NOMO-1 treated with DMSO at 0.1 percent for 48 hours (cell line): ENCODE data around the gene WDR7.
A peak's percentile ranks its signal among the peaks of the same experiment; 100 is the strongest.
"Not testable (repeated sequence)": the region's sequence is repeated elsewhere in the genome, so short reads cannot be mapped to it uniquely, and the experiment has no call there.

Source experiments
- DNase-seq: peaks from one replicate; lab custom pipeline; 2025; ENCODE audit not compliant: unreplicated experiment; lab: John Stamatoyannopoulos, UW

WDR7 gene

DNA sequence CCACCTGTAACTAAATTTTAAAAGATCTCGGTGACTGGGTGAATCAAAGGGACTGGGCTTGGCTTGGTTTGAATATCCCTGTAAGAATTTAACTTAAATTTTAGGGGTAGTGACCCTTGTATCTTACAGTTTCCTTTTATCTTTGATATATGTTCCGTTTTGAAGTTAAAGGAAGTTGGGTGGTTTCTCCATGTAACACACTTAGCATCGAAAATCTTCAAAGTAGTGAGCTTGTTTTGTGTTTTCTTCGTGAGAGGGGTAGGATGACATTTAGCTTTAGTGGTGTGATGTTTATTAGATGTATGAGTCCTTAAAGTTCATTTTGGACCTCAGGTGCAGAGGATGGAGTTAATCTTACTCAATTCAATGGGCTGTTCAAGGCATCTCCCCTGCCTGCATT, 1.6 kb downstream of the WDR7 start:
- peak; percentile 34 for DNase-seq

DNA sequence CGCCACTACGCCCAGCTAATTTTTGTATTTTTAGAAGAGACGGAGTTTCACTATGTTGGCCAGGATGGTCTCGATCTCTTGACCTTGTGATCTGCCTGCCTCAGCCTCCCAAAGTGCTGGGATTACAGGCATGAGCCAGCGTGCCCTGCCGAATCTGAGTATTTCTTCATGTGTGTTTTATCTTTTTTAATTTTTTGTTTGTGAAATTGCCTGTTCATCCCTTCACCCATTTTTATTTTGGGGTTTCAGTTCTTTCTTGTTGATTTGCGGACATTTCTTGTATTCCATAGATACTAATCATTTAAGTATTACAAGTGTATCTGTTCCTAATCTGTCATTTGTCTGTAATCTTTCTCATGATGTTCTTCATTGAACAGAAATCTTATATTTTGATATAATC, 3.1 kb downstream of the WDR7 start:
- DNase-seq: not testable (repeated sequence)

DNA sequence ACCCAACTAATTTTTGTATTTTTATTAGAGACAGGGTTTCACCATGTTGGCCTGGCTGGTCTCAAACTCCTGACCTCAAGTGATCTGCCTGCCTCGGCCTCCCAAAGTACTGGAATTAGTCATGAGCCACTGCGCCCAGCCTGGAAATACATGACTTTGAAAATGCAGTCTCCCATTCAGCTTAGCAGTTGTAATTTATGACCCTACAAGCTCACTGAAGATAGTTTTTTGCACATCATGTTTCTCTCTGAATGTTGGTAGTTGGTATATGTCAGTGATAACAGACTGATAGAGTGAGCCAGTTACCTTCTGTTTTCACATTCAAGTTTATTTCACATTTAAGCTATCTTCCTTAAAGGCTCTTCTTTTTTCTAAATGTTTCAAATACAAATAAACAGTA, 7.1 kb downstream of the WDR7 start:
- DNase-seq: no peak

DNA sequence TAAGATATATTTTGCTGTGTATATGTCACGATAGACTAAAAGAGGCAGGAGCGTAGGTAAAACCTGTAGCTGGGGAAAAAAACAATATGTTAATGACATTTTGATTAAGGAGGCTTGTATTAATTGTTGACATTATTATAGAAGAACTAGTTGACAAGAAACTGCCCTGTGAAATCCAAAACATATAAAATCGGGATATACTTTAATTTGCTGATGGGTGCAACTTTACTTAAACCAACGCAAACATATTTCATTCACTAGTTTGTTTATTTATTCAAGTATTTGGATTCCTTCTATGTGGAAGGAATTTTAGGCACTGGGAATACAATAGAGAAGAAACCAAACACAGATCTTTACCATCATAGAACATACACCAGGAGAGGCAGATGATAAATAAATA, 8.0 kb downstream of the WDR7 start:
- DNase-seq: no peak

DNA sequence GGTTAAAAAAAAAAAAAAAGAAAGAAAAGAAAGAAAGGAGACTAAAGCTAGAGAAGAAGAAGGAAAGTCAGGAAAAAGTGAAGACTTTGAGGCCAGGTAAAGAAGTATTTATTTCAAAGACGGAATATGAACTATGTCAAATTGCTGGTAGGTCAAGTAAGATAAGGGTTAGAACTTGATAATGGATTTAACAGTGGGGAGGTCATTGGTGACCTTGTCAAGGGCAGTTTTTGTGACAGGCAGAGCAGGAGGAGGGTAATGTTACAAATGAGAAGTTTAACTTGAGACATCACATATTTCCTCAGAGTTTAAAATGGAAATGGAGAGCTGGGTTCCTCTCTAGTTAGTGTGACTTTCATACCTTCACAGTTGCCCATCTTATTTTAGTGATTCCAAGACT, 9.5 kb downstream of the WDR7 start:
- DNase-seq: no peak

DNA sequence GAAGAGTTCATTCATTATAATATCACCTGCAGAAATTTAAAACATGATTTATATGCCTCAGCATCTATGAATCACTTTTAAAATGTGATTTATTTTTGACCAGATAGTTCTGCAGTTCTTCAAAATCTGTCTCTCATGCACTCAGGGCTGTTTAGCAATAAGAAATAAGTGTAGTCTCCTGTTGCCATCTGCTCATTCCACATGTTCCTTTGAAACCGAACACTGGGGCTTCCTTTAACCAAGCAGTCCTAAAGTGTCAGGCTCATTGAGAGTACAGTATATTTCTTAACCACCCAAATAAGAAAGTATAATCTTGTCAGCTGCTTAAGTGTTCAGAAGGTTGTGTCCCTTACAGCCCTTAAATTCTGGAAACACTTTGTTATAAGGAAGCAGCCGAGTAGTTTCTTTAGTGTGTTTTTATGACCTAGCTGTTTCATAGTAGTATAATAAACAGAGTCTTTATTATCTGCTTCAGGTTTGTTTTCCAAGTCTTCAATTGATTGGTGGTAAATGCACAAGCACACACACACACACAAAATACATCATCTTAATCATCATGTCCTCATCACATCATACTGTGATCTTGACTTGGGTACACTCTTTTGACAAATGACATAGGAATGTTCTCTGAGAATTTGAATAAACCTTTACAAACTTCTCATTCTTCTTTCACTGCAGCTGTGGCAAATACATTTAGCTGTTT, 10.4 kb downstream of the WDR7 start:
- no peak for DNase-seq

DNA sequence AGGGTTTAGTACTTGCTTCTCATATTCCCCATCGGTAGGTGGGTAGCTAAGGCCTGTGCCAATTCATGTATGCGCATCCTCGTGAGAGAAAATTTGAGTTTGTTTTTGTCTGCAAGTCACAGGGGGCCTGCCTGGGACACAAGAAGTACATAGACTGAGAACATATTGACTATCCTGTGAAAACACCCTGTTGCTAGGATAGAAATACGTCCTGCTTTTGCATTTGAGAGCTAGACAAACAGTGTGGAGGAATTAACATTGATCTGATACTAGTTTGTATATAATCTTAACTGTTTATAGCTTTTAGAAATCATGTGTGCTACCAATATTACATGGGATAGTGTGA, 10.9 kb downstream of the WDR7 start:
- no peak for DNase-seq

DNA sequence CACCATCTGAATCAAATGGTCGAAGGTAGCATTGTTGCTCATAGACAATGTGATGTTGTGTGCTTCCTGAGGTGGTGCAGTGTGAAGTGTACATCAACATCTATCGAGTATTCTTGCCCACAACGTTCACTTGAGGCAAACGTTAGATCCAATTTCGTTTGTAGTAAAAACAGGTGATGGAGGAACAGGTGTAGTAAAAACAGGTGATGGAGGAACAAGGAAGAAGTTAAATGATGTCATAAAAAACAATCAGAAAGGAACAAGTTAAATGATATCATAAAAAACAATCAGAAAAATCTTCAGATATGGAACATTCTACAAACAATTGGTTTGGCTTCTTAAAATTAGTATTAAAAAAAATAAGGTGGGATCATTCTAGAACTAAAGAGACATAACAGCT, 11.3 kb downstream of the WDR7 start:
- no peak for DNase-seq

DNA sequence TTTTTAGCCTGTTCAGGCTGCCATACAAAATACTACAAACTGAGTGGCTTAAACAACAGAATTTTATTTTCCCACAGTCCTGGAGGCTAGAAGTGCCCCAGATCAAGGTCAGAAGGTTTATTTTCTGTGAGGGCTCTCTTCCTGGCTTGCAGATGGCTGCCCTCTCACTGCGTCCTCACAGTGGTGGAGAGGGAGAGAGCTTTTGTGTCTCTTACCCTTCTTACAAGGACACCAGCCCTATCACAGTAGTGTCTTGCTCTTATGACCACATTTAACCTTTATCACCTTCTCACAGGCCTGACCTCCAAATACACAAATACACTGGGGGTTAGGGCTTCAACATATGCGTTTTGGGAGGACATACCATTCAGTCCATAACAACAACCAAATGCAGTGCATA, 11.7 kb downstream of the WDR7 start:
- no peak for DNase-seq

DNA sequence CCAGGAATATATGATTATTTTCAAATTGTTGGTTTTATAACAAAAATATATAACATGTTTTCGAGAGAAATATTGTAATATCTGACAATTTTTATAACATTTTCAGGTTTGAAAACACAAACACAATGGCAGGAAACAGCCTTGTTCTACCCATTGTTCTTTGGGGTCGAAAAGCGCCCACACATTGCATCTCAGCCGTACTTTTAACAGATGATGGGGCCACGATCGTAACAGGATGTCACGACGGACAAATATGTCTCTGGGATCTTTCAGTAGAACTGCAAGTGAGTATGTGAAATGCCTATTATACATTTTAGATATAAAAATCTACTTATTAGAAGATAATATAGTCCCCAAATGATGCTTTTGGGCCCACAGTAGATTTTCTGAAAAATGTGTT, 21.2 kb downstream of the WDR7 start:
- no peak for DNase-seq

DNA sequence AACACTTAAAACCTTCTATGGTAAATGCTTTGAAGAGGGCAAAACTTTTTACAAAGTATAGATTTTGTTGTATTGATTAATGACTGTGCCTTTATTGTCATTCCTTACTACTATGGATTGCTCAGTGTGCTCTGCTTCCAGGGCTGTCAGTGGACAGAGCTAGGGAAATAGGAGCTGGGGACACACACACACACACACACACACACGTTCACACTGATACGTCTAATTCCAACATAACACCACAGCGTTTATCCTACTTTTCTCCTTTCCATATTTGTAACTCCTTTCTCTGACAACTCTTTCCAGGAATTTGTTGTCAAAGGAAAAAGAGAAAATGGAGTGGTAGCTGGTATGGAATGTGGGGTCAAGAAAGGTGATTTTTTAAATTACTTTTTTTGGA, 21.8 kb downstream of the WDR7 start:
- DNase-seq: no peak

DNA sequence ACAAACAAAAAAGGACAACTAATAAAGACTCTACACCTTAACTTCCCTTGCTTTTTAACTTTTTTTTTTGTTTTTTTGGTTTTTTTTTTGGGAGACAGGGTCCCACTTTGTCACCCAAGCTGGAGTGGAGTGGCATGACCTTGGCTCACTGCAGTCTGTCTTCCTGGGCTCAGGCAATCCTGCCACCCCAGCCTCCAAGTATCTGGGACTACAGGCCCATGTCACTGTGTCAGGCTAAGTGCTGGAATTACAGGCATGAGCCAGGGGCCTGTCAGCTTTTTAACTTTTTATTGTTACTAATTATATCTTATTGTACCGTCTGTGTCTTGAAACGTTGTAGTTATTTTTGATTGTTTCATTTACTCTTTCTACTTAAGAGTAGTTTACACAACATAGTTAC, 25.5 kb downstream of the WDR7 start:
- no peak for DNase-seq

DNA sequence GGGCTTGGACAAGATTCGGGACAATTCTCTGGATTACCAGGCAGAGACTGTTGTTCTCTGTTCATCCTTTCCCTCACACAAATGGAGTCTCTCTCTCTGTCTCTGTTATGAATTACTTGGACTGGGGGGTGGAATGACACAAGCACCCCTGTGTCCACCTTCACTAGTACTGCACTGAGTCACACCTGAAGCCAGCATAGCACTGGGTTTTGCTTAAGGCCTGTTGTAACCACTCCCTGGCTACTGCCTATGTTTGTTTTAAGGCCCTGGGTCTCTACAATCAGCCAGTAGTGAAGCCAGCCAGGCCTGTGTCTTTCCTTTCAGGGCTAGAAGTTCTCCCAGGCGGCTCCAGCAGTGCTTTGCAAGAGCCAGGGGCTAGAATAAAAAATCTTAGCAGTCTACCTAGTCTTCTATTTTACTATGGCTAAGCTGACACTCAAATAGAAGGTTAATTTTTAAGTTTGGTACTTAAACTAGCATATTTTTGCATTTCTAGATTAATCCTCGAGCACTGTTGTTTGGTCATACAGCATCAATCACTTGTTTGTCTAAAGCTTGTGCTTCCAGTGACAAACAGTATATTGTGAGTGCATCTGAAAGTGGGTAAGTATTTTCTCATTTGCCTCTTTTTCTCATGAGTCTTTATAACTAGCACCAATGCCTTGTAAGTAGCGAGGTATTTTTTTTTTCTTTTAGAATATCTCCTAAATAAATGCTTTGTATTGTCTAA, 27.8 kb downstream of the WDR7 start:
- DNase-seq: no peak

DNA sequence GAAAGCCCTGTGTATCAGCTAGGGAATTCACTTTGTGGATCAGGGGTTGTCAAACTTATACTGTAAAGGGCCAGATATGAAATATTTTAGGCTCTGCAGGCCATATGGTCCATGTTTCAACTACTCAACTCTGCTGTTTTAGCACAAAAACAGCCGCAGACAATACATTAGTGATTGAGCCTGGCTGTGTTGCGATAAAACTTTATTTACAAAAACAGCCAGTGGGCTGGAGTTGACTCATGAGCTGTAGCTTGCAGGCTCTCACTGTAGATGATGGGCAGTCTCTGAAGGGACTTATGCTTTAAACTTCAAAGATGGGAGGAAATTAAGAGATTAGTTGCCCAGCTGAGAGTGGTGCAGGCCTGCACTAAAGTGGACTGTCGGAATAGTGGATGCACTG, 33.1 kb downstream of the WDR7 start:
- DNase-seq: no peak

DNA sequence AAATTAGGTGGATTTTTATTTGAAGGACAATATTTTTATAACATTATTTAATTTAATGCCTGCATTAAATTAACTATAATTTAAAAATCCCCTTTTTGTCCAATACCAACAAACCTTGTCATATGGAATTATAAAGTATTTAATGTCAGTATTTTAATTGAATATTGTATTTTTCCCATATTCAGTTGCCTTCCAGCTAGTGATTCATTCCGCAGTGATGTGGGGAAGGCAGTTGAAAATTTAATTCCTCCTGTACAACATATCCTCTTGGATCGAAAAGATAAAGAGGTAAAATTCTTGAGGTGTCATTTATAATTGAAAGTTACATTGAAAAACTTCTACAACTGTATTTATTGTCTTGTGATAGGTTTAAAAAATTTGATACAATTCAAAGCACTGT, 40.4 kb downstream of the WDR7 start:
- no peak for DNase-seq

DNA sequence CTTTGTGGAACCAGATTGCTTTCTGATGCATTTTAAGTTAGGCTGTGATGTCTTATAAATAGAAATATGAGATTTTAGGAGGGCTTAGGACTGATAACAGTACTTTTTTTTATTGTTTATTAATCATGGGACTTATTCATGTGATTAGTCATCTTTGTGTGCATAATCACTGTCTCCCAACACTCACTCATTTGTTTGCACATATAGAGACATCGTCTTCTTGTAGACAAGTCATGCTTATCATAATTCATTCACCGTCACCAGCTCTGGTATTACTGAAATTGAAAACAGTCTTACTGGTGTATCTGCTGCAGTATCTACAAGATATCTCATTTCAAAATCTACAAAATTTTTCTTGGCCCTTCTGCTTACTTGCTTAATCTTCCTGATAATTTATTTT, 45.8 kb downstream of the WDR7 start:
- no peak for DNase-seq

DNA sequence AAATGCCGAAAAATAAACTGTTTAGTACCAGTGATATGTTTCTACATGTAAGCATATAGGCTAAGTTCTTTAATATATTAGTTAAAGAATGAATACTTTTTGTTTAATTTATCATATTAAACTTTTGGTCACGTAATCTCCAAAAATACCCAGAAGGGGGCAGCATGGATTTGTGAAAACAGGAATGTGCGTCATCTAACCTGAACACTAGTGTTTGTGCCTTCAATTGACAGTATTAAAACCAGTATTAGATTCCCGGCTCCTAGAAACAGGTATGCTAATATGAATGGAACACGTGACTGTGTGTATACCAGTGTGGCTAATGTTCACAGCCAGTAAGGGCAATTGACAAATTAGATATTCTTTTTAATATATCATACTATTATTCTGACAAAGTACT, 51.8 kb downstream of the WDR7 start:
- DNase-seq: peak; percentile 6

DNA sequence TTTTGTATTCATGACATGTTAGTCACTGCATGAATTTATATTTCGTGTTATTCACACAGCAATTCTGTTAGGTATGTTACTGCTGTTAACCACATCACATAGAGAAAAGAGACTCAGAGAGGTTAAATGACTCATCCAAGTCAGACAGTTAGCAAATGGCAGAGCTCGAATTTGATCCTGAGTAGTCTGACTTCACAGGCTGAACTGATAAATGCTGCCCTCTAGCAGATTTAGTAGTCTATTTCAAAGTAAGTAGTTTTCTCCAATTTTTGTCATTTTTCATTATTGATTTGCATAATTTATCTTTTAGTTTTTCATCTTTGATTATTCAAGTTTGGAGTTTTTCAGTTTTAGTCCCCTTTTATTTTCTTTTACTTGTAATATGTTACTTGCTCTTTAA, 58.3 kb downstream of the WDR7 start:
- peak; percentile 80 for DNase-seq

DNA sequence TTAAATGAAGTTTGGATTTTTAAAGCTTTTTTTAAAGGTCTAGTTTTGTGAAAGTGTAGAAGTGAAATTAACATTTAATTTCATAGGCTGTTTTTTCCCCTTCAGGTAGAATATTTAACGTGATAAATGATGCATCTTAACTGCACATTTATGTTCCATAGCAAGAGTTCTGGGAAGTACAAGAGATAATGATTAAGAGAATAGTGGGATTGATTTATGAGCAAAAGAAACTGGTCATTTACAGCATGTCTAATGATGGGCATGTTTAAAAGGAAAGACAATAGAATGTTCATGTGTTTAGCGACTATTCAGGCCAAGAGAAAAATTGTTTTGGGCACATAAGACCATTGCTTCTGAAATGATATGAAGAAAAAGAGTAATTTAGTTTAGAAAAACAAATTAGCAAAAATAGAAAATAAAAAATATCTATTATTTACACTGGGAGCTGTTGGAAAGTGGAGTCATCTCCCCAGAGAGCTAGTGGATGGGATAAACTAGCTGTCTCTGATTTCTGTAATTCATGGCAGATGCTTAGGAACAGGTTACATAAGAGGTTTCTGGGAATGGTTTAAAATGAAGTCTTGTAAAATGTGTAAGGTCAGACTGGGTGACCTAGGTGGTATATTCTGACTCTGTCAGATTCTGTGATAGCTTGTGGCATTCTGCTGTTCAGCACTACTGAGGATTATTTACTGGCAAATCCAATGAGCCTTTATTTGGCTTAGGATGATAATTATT, 60.7 kb downstream of the WDR7 start:
- no peak for DNase-seq

DNA sequence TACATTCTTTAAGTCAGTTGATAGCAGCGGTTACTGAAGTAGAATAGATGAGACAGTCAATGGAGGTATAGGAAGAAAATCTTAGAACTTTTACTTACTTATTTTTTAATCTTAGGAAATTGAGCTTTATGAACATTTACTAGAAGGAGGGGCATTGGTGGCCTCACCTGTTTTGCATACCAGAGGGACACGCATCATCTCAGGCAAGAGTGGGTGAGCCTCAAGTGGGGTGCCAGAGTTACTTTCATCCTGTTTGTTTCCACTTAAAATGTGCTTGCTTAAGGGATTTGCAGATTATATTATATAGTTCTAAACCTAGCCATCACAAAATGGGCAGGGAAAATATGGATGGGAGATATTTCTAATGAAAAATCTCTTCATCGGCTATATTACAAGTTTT, 61.6 kb downstream of the WDR7 start:
- no peak for DNase-seq

DNA sequence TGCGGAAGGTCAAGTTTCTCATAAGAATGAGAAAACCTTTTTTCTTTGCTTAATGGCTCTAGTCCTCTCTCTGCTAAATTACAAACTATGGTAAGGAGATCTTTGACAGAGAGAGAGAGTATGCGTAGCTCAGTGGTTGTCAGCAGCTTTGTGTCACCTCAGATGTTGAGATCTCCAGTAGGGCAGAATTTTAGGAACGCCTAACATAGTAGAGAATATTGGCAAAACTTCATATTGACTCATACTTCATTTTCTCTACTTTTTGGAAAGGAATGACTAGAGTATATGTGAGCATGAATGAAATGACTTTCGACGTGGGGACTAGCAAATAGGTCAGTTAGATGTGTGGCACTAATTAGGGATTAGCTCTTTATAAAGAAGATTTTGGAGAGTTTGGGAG, 64.0 kb downstream of the WDR7 start:
- DNase-seq: no peak

DNA sequence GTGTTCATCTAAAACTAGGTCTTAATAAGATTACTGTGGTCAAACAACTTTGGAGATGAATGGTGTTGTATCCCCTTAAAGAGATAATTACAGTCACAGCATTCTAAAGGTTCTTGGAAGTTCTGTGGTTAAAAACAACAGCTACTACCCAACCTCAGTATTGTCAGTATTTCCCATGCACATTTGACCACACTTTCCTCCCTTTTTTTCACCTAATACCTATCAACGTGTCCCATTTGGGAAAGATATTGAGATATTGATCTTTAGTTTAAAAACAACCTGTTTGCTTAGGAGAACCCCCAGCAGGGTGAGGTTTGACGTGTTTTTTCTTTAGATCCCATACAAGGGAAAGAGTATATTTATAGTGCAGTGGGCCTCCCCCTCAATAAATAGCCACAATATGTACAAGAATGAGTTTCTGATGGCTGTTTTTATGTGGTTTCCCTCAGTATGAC, 65.6 kb downstream of the WDR7 start:
- no peak for DNase-seq
